IPS DF 4.7 (cell line): ENCODE measurements around the gene MEX3B.
"Not testable (repeated sequence)": the region's sequence is repeated elsewhere in the genome, so short reads cannot be mapped to it uniquely, and the experiment has no call there.

ENCODE experiments used
- DNase-seq: peaks from one replicate; pipeline ENCODE4 v3.0.0-alpha.2; 2013; ENCODE audit warnings: low spot score; ENCODE audit errors: extremely low read depth

MEX3B gene

GRCh38 chr15:82014989-82015388 is 30.8 kb downstream of the MEX3B start:
- DNase-seq: no peak

- DNase-seq: no peak
Observed at GRCh38 chr15:82012908-82013307, 32.9 kb downstream of the MEX3B start.

- DNase-seq: no peak
Observed at GRCh38 chr15:82005239-82005638, 40.6 kb downstream of the MEX3B start.

GRCh38 chr15:82003916-82004315 is 41.9 kb downstream of the MEX3B start:
- no peak for DNase-seq

GRCh38 chr15:81995081-81995480 is 50.7 kb downstream of the MEX3B start:
- DNase-seq: not testable (repeated sequence)

GRCh38 chr15:81992523-81992922 is 53.3 kb downstream of the MEX3B start:
- DNase-seq: no peak
